T-helper 1 cell treated with Interleukin-12 subunit alpha and Interleukin-12 subunit beta and Interleukin-4 antibody, amounts not matched to agents 30 μg/mL and 1 μg/mL, for 36 hours (primary cell): ENCODE data around the gene LIMS2.

Experiments
- H3K27ac Mint-ChIP-seq: one replicate; pipeline ENCODE4 v1.8.0; 2021; ENCODE audit warnings: mild to moderate bottlenecking, mixed read lengths
- H3K27me3 Mint-ChIP-seq: one replicate; pipeline ENCODE4 v1.8.0; 2021; ENCODE audit warnings: low read depth, mixed read lengths
- H3K36me3 Mint-ChIP-seq: one replicate; pipeline ENCODE4 v1.8.0; 2021; ENCODE audit warnings: low read depth, mixed read lengths
- H3K4me1 Mint-ChIP-seq: one replicate; pipeline ENCODE4 v1.8.0; 2021; ENCODE audit warnings: low read depth, mixed read lengths
- H3K4me3 Mint-ChIP-seq: one replicate; pipeline ENCODE4 v1.8.0; 2021; ENCODE audit warnings: mild to moderate bottlenecking, moderate library complexity, mixed read lengths
- H3K9me3 Mint-ChIP-seq: one replicate; pipeline ENCODE4 v1.8.0; 2021; ENCODE audit warnings: mixed read lengths

LIMS2 gene

GRCh38 chr2:127624320-127624755 is 51.0 kb downstream of the LIMS2 start:
- H3K27me3 Mint-ChIP-seq, result no peaks in the 10 kb centered on the region
- H3K4me3 Mint-ChIP-seq, result no peak overlapping the region
- H3K27ac Mint-ChIP-seq, result no peak overlapping the region
- no peaks in the 10 kb centered on the region for H3K36me3 Mint-ChIP-seq
- no peaks in the 10 kb centered on the region for H3K4me1 Mint-ChIP-seq
- no peaks in the 10 kb centered on the region for H3K9me3 Mint-ChIP-seq

GRCh38 chr2:127623388-127624319 is 51.7 kb downstream of the LIMS2 start:
- Mint-ChIP-seq H3K4me1 (peaks cover 1% of the 10 kb centered on the region), H3K27ac (no peak overlapping the region), H3K27me3 (no peaks in the 10 kb centered on the region), H3K9me3 (no peaks in the 10 kb centered on the region), H3K4me3 (no peak overlapping the region), H3K36me3 (no peaks in the 10 kb centered on the region)

- Mint-ChIP-seq H3K4me1 (peaks cover 2% of the 10 kb centered on the region), H3K4me3 (no peak overlapping the region), H3K27me3 (peaks cover 3% of the 10 kb centered on the region), H3K36me3 (no peaks in the 10 kb centered on the region), H3K9me3 (no peaks in the 10 kb centered on the region), H3K27ac (no peak overlapping the region)
Observed at GRCh38 chr2:127622561-127623387, 52.6 kb downstream of the LIMS2 start.

- peaks cover 7% of the 10 kb centered on the region for H3K27me3 Mint-ChIP-seq
- no peak overlapping the region for H3K4me3 Mint-ChIP-seq
- no peak overlapping the region for H3K27ac Mint-ChIP-seq
- peaks cover 2% of the 10 kb centered on the region for H3K4me1 Mint-ChIP-seq
- H3K36me3 Mint-ChIP-seq, result no peaks in the 10 kb centered on the region
- H3K9me3 Mint-ChIP-seq, result no peaks in the 10 kb centered on the region
Observed at GRCh38 chr2:127621981-127622431, 53.3 kb downstream of the LIMS2 start.

- Mint-ChIP-seq H3K36me3 (peaks cover 1% of the 10 kb centered on the region), H3K4me3 (no peak overlapping the region), H3K9me3 (no peaks in the 10 kb centered on the region), H3K27me3 (peaks cover 18% of the 10 kb centered on the region), H3K4me1 (peaks cover 7% of the 10 kb centered on the region), H3K27ac (no peak overlapping the region)
Observed at GRCh38 chr2:127620866-127621265, 54.5 kb downstream of the LIMS2 start.

GRCh38 chr2:127619877-127620705 is 55.2 kb downstream of the LIMS2 start:
- Mint-ChIP-seq H3K4me1 (peaks cover 10% of the 10 kb centered on the region), H3K27ac (no peak overlapping the region), H3K27me3 (peaks cover 22% of the 10 kb centered on the region), H3K4me3 (no peak overlapping the region), H3K9me3 (no peaks in the 10 kb centered on the region), H3K36me3 (peaks cover 1% of the 10 kb centered on the region)

- H3K4me1 Mint-ChIP-seq, result peaks cover 10% of the 10 kb centered on the region
- no peaks in the 10 kb centered on the region for H3K9me3 Mint-ChIP-seq
- H3K27me3 Mint-ChIP-seq, result peaks cover 22% of the 10 kb centered on the region
- peaks cover 1% of the 10 kb centered on the region for H3K36me3 Mint-ChIP-seq
- no peak overlapping the region for H3K4me3 Mint-ChIP-seq
- no peak overlapping the region for H3K27ac Mint-ChIP-seq
Observed at GRCh38 chr2:127619203-127619590, 56.1 kb downstream of the LIMS2 start.

- peaks cover 4% of the 10 kb centered on the region for H3K9me3 Mint-ChIP-seq
- peaks cover 10% of the 10 kb centered on the region for H3K4me1 Mint-ChIP-seq
- peaks cover 1% of the 10 kb centered on the region for H3K36me3 Mint-ChIP-seq
- no peak overlapping the region for H3K27ac Mint-ChIP-seq
- no peak overlapping the region for H3K4me3 Mint-ChIP-seq
- peaks cover 26% of the 10 kb centered on the region for H3K27me3 Mint-ChIP-seq
Observed at GRCh38 chr2:127618551-127619202, 56.7 kb downstream of the LIMS2 start.

GRCh38 chr2:127615511-127616166 is 59.7 kb downstream of the LIMS2 start:
- H3K27ac Mint-ChIP-seq, result peak overlapping the region; percentile 45
- H3K9me3 Mint-ChIP-seq, result peaks cover 9% of the 10 kb centered on the region
- H3K27me3 Mint-ChIP-seq, result peaks cover 28% of the 10 kb centered on the region
- H3K4me3 Mint-ChIP-seq, result no peak overlapping the region
- peaks cover 10% of the 10 kb centered on the region for H3K4me1 Mint-ChIP-seq
- peaks cover 1% of the 10 kb centered on the region for H3K36me3 Mint-ChIP-seq

GRCh38 chr2:127614731-127615130 is 60.6 kb downstream of the LIMS2 start:
- no peak overlapping the region for H3K4me3 Mint-ChIP-seq
- H3K27me3 Mint-ChIP-seq, result peaks cover 28% of the 10 kb centered on the region
- H3K27ac Mint-ChIP-seq, result no peak overlapping the region
- H3K4me1 Mint-ChIP-seq, result peaks cover 10% of the 10 kb centered on the region
- peaks cover 9% of the 10 kb centered on the region for H3K9me3 Mint-ChIP-seq
- peaks cover 1% of the 10 kb centered on the region for H3K36me3 Mint-ChIP-seq

- H3K27ac Mint-ChIP-seq, result no peak overlapping the region
- H3K4me1 Mint-ChIP-seq, result peaks cover 10% of the 10 kb centered on the region
- peaks cover 9% of the 10 kb centered on the region for H3K9me3 Mint-ChIP-seq
- peaks cover 1% of the 10 kb centered on the region for H3K36me3 Mint-ChIP-seq
- H3K27me3 Mint-ChIP-seq, result peaks cover 28% of the 10 kb centered on the region
- no peak overlapping the region for H3K4me3 Mint-ChIP-seq
Observed at GRCh38 chr2:127614246-127614645, 61.1 kb downstream of the LIMS2 start.

- Mint-ChIP-seq H3K4me3 (no peak overlapping the region), H3K27me3 (peaks cover 23% of the 10 kb centered on the region), H3K27ac (no peak overlapping the region), H3K36me3 (peaks cover 1% of the 10 kb centered on the region), H3K4me1 (peaks cover 8% of the 10 kb centered on the region), H3K9me3 (peaks cover 9% of the 10 kb centered on the region)
Observed at GRCh38 chr2:127612111-127612822, 63.1 kb downstream of the LIMS2 start.
